HEK293 (cell line): ENCODE results near the gene RHOV.

Source experiments
- BCL6B ChIP-seq: fragments of 450-650 bp; formaldehyde crosslinking; IDR thresholded peaks from 2 replicates; pipeline ENCODE4 v1.5.1; 2017; ENCODE audit warnings: missing biosample characterization, missing genetic modification characterization
- OVOL3 ChIP-seq: fragments of 450-650 bp; formaldehyde crosslinking; IDR thresholded peaks from 2 replicates; pipeline ENCODE4 v1.5.1; 2016; ENCODE audit warnings: missing biosample characterization, missing genetic modification characterization
- REPIN1 ChIP-seq: fragments of 450-650 bp; formaldehyde crosslinking; IDR thresholded peaks from 2 replicates; pipeline ENCODE4 v1.5.1; 2017; ENCODE audit warnings: missing biosample characterization, missing genetic modification characterization, low read depth
- TCF7L2 ChIP-seq: IDR thresholded peaks from 2 replicates; pipeline ENCODE4 v1.6.1; 2011; ENCODE audit warnings: low read depth, mild to moderate bottlenecking, inconsistent platforms, low read length, moderate library complexity, borderline replicate concordance
- ZNF146 ChIP-seq: fragments of 450-650 bp; formaldehyde crosslinking; IDR thresholded peaks from 2 replicates; pipeline ENCODE4 v1.5.1; 2016; ENCODE audit warnings: missing biosample characterization, missing genetic modification characterization
- ZNF274 ChIP-seq, 2 experiments: fragments of 200-500 bp in 1 of 2; fragments of 450-650 bp in 1 of 2; sonication (Bioruptor generic) in 1 of 2; formaldehyde crosslinking in 1 of 2; IDR thresholded peaks; 2 replicates each; pipeline versions ENCODE4 v1.5.1 to v1.6.1; 2014 to 2016; ENCODE audit warnings: borderline replicate concordance in 1 of 2, inconsistent platforms in 1 of 2, low read length in 1 of 2, missing biosample characterization in 1 of 2, missing genetic modification characterization in 1 of 2
- ZNF776 ChIP-seq: fragments of 450-650 bp; formaldehyde crosslinking; IDR thresholded peaks from 2 replicates; pipeline ENCODE4 v1.5.0; 2017; ENCODE audit warnings: missing biosample characterization, missing genetic modification characterization, borderline replicate concordance
- ZNF792 ChIP-seq: fragments of 450-650 bp; formaldehyde crosslinking; IDR thresholded peaks from 2 replicates; pipeline ENCODE4 v1.5.1; 2016; ENCODE audit warnings: missing biosample characterization, missing genetic modification characterization
- ZSCAN30 ChIP-seq: fragments of 450-650 bp; IDR thresholded peaks from 2 replicates; pipeline ENCODE4 v1.5.1; 2018; ENCODE audit warnings: missing biosample characterization, mild to moderate bottlenecking, missing genetic modification characterization, moderate library complexity
- TF ChIP-seq, protein P1 (sequence below): fragments of 450-650 bp; formaldehyde crosslinking; IDR thresholded peaks from 2 replicates; pipeline ENCODE4 v1.5.1; 2016; ENCODE audit warnings: missing biosample characterization, missing genetic modification characterization
- TF ChIP-seq, protein P2 (sequence below): fragments of 450-650 bp; formaldehyde crosslinking; IDR thresholded peaks from 2 replicates; pipeline ENCODE4 v1.5.1; 2016; ENCODE audit warnings: missing biosample characterization, missing genetic modification characterization

- TF ChIP-seq OVOL3 (tag by site-specific recombination) (no peak), REPIN1 (tag by site-specific recombination) (no peak), BCL6B (tag by site-specific recombination) (no peak), ZNF274 (IDR thresholded peaks at IDR 0.05; ENCODE audit: low read length) (no peak), ZNF274 (tag by site-specific recombination; IDR thresholded peaks at IDR 0.05; ENCODE audit: borderline replicate concordance) (no peak), ZNF792 (tag by site-specific recombination) (no peak), ZNF146 (no peak), ZNF776 (tag by site-specific recombination) (no peak), ZSCAN30 (tag by site-specific recombination) (no peak), TCF7L2 (no peak)
- TF ChIP-seq, protein P1, sequence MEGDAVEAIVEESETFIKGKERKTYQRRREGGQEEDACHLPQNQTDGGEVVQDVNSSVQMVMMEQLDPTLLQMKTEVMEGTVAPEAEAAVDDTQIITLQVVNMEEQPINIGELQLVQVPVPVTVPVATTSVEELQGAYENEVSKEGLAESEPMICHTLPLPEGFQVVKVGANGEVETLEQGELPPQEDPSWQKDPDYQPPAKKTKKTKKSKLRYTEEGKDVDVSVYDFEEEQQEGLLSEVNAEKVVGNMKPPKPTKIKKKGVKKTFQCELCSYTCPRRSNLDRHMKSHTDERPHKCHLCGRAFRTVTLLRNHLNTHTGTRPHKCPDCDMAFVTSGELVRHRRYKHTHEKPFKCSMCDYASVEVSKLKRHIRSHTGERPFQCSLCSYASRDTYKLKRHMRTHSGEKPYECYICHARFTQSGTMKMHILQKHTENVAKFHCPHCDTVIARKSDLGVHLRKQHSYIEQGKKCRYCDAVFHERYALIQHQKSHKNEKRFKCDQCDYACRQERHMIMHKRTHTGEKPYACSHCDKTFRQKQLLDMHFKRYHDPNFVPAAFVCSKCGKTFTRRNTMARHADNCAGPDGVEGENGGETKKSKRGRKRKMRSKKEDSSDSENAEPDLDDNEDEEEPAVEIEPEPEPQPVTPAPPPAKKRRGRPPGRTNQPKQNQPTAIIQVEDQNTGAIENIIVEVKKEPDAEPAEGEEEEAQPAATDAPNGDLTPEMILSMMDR (tag by site-specific recombination): no peak
- TF ChIP-seq, protein P2, sequence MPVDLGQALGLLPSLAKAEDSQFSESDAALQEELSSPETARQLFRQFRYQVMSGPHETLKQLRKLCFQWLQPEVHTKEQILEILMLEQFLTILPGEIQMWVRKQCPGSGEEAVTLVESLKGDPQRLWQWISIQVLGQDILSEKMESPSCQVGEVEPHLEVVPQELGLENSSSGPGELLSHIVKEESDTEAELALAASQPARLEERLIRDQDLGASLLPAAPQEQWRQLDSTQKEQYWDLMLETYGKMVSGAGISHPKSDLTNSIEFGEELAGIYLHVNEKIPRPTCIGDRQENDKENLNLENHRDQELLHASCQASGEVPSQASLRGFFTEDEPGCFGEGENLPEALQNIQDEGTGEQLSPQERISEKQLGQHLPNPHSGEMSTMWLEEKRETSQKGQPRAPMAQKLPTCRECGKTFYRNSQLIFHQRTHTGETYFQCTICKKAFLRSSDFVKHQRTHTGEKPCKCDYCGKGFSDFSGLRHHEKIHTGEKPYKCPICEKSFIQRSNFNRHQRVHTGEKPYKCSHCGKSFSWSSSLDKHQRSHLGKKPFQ (tag by site-specific recombination): no peak
Observed at GRCh38 chr15:40836020-40836419, 38.0 kb downstream of the RHOV start.
